HG03521 (cell line): ENCODE data around the gene TSC22D1.
"Not testable (repeated sequence)": the region's sequence is repeated elsewhere in the genome, so short reads cannot be mapped to it uniquely, and the experiment has no call there.

ENCODE experiments used
- ATAC-seq: cut with Tn5 transposase; IDR thresholded peaks from one replicate; pipeline ENCODE4 v1.9.1; 2021; ENCODE audit warnings: mild to moderate bottlenecking, moderate library complexity; ENCODE audit not compliant: unreplicated experiment

TSC22D1 gene

DNA sequence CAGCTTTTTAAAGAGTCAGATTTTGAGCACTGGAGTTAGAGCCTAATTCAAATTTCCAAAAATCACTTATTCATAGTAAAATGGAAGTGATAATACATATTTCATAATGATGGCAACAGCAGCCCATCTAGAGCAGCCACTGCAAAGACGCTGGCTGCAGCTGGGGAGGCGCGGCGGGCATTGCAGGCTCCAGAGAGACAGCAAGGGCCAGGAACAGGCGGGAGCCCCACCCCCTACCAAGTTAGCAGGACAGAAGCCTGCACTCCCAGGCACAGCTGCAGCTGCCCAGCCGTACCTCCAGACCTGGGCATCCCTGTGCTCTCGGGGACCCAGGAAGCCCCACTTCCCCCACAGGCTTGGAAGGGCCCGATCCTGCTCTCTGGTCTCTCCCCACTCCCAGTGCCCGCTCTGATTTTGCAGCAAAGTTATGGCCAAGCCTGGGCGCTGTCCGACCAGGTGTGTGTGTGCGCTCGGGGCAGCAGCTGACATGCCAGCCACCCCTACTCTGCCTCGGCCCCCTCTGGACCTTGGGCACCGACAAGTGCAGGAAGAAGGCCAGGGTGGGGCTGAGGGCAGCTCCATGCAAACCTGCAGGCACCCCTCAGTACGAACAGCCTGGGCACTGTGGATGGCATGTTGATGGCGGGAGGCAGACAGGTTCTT is 117.7 kb downstream of the TSC22D1 start:
- no peak for ATAC-seq

DNA sequence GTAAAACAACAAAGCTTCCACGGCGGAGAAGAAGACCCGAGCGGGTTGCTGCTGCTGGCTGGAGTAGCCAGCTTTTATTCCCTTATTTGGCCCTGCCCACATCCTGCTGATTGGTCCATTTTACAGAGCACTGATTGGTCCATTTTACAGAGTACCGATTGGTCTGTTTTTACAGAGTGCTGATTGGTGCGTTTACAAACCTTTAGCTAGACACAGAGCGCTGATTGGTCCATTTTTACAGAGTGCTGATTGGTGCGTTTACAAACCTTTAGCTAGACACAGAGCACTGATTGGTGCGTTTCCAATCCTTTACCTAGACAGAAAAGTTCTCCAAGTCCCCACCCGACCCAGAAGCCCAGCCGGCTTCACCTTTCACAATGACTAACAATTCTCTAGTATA is 119.9 kb downstream of the TSC22D1 start:
- ATAC-seq, result not testable (repeated sequence)

DNA sequence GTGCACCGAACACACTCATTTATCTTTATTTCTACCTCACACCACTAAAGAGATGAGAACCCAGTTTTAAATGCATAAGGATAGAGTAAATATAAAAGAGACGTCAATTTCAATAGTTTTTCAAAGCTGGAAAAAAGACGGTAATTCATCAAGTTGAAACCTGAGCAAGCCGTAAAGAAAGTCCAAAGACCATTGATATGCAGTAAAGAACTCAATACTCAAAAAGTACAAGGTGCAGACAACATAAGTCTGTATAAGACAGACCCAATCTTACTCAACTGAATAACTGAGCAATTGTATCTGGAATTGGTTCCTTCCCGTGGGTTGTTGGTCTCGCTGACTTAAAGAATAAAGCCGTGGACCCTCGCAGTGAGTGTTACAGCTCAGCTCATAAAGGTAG is 120.4 kb downstream of the TSC22D1 start:
- no peak for ATAC-seq

DNA sequence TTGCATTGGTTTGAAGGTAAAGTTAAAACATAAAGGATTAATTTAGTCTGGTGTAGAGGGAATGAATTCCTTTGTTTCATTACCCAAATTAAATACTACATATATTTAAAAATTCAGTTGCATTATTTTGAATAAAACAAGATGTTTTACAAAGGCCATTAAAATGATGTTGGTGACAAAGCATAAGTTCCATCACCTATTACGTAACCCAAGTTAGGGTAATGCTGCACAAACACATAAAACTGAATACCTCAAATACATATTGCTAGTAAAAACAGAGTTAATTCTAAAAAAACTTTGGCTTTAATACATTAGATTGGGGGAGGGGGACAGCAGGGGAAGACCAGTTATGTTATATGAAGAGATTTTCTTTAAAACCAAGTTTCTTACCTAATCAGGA is 122.2 kb downstream of the TSC22D1 start:
- ATAC-seq, result no peak

DNA sequence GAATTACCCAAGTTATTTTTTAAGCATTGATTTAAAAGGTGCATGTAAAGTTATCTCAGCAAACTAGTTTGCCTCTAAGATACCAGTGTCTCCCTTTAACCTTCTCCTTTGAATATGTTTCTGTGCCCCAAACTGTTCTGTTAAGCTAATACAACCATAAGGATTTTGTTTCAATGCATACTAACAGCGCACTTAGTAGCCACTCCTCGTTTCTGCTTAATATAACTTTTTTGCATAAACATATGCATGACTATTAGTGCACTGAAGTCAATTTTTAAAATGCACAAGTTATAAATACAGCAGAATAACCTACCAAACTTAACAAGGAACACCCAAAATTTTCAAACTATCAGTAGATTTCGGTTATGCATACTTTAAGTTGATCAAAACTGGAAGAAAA is 123.1 kb downstream of the TSC22D1 start:
- ATAC-seq, result no peak

DNA sequence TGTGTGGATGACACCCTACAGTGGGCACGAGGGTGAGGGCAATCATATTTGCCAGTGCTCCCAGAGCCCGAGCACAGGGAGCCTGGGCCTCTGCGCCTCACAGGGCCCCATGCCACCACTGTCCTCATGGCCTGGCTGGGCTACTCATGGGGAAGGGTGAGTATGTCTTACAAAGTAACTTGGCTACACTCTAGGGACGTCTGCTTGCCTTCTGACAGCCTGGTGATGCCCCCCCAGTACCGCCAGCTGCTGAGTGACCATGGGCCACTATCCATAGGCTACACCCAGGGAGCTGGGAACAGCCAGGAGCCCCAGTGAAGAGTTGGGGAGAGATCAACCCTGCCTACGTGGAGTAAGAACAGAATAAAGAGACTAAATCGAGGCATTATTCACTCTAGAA is 123.7 kb downstream of the TSC22D1 start:
- no peak for ATAC-seq

DNA sequence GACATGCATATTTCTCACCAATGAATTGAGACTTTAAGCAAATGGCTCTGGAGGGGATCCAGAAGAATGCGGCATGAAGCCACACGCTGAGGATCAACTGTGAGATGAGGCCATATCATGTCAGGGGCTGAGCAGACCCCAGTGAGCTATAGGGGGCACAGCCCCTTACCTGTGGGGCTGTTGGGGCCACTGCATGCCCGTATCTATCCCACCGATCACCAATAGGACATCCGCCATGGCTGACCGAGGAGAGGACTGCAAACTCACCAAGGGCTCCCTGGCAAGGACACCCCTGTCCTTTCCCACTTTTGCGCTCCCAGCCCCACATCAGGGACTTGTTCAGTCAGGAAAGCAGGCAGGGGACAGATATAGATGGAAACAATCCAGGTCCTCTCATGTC is 124.5 kb downstream of the TSC22D1 start:
- no peak for ATAC-seq

DNA sequence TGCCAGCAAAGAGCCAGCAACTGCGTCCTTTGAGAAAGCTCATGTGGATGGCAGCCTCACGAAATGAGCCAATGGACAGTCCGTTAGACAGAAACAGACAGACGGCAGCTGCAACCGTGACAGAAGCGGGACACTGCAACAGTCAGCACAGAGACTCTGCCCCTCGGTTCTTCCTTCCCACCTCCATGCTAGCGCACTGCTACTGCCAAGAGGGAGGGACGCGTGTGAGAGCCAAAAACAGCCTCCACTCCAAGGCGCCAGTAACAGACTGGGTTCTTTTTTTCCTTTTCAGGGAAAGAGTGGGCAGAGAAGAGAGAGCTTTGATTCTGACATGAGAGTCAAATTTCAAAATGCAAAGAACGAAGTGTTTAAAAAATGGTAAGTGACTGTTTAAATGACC is 125.0 kb downstream of the TSC22D1 start:
- no peak for ATAC-seq

DNA sequence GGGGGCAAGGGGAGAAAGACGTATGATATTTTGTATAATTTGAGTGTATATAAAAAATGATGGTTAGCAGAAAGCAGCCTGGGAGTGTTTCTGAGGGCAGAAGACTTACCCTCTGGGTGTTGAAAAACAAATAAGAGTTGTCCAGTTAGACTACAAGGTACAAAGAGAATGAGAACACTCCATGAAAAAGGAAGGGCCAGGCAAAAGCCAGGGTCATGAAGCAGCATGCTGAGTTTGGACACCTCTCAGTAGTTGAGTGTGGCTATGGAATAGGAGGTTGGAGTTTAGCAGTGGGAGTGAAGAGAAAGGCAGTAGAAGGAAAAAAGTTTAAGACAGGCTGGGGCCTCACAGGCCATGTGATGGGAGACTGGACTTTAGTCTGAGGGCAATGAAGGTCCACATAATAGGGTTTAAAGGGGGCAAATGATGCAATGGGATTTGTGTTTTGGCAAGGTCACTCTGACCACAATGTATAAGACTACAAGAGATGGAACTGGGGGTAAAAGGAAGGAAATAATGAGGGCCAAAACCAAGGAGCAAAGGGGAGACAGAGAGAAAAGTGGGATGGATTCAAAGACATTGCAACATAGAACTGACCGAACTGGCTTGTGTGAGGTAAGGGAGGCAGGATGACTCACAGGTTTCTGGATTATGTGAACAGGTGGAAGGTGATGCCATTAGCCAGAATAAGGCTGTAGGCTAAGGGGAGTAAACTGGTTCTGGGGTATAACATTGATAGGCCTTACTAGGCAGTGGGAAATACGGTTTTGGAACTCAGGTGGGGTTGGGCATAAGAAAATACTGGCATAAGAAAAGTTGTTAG is 125.9 kb downstream of the TSC22D1 start:
- no peak for ATAC-seq

DNA sequence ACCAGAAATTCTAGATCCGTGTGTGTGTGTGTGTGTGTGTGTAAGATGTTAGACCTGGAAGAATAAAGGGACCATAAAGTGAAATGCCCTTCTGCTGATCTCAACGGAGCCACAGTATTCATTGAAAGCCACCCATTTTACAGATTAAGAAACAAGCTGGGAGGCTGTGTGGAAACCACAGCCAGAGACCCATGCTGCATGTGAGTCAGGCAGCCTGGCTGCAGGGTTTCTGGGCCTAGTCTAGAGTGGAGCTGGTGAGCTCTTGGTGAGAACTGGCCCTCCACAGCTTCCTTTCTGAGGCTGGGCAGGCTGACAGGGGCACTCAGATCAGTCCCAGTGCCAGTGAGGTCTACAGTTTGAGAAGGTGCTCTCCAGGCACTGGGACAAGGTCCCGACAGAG is 127.3 kb downstream of the TSC22D1 start:
- no peak for ATAC-seq

DNA sequence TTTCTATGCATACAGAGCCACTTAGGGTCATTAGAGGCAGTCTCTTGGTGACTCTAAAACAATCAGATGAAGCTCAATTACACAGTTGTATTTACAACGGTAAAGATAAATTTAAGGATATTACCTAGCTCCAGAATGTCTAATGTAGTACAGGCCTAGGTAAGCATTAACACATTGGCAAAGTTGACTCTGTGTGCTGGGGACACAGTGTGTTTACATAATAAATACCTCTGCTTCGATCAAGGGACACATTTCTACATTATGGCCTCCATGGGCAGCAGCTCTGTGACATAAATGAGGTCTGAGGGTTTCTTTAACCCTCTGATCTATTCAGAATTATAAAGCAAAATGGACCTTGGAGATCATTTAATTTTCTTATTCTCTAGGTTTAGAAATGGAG is 127.8 kb downstream of the TSC22D1 start:
- ATAC-seq, result no peak

DNA sequence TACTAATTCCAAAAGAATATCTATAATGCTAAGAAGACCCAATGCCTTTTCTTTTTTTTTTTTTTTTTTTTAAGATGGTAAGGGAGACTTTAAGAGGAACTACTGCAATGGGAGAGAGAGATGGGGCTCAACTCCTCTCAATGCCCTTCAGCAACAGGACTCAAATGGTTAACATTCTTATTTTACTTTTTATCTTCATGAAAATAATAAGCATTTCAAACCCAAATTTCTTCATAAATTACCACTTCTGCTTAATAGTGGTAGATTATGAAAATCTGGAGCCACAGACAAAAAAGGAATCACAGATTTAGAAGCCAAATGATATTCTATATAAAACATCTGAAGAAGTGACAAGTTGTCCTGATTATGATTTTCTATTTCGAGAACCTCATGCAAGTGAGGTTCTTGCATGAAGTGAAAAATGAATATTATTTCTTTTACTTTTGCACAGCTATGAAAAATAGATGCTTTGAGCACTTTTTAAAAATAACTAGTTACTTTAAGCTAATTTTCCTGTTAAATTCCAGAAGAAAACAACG is 128.3 kb downstream of the TSC22D1 start:
- ATAC-seq, result no peak

DNA sequence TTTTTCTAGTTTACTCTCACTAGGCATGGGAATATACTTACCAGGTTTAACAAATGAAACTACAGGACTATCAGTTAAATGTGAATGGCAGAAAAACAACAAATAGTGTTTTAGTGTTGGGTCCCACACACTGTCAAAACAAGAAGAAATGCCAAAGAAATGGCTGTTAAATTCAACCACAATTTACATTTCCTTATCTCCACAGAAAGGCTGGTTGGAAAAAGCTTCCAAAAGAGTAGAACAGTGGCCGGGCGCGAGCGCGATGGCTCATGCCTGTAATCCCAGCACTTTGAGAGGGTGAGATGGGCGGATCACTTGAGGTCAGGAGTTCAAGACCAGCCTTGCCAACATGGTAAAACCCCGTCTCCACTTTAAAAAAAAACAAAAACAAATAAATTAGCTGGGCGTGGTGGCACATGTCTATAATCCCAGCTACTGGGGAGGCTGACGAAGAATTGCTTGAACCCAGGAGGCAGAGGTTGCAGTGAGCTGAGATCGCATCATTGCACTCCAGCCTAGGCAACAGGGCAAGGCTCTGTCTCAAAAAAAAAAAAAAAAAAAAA is 136.0 kb downstream of the TSC22D1 start:
- no peak for ATAC-seq

DNA sequence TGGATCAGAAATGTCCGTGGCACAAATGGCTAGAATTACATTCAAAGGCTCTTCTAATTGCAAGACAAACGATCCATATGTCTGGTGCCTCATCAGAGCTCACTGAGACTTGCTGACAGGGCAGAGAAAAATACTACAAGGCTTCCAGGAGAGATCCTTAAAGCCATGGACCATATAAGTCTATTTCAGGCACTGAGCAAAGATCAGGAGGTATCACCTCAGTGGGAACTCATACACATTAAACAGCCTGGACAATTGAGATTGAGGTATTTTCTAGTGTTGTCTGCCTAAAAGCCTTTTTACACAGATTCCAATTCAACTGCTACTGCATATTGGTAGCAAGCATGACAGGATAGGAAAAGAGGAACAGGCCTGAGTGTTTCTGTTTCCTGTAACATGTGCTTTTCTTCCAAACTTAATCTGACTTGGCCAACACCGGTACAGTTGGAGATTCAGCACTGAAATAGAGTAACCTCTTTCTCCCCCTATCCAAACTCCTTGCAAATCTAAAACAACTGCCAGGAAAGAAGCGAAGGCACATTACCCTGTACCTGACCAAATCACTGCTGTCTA is 136.6 kb downstream of the TSC22D1 start:
- no peak for ATAC-seq

DNA sequence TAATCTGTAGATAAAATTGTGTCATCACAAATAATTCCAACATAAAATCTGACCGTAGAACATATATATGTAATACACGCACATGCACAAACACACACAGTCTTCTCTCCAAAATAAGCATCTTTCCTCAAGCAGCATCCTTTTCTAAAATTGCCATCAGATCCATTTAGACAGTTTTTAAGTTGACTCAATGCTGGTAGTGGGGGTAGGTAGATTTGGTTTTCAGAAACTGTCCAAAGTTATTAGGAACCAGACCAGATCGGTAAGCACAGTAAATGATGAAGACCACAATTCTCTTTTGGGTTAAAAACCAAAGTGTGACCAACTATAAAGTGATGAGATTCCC is 137.9 kb downstream of the TSC22D1 start:
- ATAC-seq, result no peak

DNA sequence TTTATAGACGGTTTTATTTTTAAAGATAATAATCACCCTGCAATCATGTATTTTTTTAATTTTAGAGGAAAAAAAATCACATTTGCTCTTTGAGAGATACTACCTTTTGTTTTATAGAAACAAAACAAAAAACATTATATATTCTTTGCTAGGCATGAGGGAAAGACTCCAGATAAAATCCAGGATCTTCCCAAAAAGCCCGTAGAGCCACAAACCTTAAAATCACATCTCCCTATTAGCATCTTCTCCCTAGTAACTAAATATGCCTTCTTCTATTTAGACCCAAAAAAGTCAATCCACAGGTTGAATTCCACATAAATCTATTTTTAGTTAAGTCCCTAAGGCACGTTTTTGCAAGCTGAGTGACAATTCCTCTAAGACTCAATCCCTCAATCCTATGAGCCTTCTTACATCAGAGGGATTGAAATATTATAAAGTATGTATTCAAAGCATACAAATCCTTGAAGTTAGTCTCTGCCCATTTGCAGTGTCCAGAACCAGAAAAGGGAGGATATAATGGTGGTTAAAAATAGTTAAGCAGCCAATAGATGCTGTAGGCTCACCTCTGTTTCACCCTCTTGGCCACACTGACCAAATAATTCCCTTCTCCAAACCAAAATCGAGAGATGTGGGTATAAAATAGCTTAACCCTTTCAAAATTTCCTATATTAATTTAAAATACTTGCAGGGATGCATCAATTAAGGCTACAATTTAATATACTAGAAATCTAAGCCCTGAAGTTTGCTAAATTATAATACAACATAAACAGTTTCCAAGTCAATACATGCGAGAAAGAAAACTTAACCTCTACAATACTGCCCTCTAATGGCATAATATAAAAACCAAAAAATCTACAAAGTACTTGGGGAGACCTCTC is 138.5 kb downstream of the TSC22D1 start:
- no peak for ATAC-seq

DNA sequence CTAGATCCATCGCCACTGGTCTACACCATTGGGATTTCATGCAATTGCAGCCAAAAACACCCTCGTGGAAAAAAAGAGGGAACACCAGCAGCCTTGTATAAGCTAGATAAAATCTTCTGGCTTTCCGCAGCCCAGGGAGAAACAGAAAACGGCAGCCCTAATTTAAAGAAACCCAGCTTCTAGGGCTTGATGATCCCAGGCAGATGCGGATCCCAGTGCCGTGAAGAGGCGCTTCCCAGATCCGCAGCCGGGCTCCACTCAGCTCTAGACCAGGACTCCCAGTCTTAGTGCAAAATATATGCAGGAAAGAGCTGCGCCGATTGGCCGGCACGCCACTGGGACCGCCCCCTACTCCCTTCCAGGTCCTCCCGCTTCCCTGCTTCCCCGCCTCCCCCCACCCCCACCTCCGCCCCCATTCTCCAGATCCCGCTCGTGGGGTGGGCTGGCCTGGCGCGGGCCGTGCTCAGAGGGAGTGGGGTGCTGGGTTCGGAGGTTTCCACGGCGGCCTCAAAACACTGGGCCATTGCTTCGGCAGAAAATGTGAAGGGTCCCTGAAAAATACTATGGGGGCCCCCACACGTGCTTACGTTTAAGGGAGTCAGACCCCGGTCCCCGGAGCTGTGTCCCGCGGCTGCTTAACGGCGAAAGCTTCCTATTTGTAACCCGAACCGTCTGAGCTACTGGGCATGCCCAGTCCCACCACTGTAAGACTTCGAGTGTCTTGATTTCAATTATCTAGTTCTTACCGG is 139.4 kb downstream of the TSC22D1 start:
- no peak for ATAC-seq

DNA sequence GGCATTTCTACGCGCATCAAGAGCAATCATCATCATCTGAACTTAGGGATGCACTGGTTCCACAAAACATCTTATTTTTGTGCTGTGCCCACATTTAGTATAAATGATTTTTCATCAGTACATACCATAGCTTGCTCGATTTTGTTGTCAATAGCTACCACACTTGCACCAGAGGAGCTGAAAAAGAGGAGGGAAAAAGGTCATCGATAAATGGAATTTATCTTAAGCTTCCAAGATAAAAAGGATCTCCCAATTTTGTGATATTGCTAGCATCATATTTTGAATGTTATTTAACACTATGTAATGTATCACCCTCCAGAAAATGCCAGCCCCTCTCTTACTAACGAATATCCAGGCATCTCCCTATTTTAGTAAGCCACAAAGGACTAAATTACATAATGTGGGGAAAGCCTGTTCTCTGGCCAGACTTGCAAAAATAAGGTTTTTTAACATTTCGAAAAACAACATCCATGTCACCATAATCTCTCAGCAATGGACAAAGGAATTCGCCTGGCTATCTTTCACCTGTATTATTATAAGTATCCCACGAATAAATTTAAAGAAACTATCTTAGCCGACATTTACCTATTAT is 140.1 kb downstream of the TSC22D1 start:
- ATAC-seq, result no peak

DNA sequence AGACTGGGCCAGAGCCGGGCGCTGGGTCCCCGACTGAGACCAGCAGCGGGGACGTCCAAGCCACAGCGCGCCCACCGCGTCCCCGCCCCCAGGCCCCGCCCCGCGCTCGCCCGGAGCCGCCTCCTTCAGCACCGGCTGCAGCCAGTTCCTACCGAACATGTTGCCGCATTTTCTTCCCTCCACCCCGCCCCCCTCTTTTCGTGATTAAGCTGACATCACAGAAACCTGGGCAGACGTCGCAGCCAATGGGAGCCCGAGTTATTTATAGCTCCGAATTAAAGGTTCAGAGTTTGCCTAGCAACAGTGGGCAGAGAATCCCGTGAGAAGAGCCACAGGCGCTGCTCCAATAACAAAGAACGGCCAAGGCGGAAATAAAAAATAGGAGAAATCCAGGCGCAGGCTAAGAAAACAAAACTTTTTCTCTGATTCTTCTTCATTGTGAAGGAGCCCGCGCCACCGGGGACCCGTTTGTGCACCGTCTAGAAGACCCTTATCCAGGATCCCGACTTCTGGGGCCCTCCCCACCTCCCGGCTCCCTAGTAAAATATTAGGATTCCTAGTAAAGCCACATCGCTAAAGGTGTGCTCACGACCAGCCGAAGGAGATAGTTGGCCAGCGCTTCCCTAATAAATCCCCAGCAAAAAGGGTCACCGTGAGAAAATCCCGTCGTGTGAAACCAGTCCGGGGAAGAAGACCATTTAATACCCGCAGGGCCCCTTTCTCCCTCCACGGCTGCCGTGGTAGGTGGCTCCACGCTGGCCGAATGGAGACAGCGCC is 140.8 kb downstream of the TSC22D1 start:
- peak; percentile 79 for ATAC-seq
